Right renal cortex interstitium (tissue), 3 donors: Measurements from ENCODE around the gene SESN1. TPM values are rescaled to one million over a fixed set of nuclear protein-coding genes. Genes with fewer than 3 reads are reported as not detected.

ENCODE experiments used
- DNase-seq, 3 donors: peaks; one replicate each; pipeline ENCODE4 v3.0.0-alpha.2; 2013; ENCODE audit warnings: low read depth in 3 of 3, low spot score in 2 of 3
- polyA plus RNA-seq, 3 donors: library from polyadenylated mRNA; unstranded; fragments of 120-200 nt; gene quantifications; one replicate each; pipeline ENCODE4 v1.2.1, GENCODE V29; 2013; ENCODE audit not compliant: insufficient read length in 3 of 3

Gene SESN1
- polyA plus RNA-seq, 3 donors: 22.9 to 26.5 (median 26.2) TPM

DNA sequence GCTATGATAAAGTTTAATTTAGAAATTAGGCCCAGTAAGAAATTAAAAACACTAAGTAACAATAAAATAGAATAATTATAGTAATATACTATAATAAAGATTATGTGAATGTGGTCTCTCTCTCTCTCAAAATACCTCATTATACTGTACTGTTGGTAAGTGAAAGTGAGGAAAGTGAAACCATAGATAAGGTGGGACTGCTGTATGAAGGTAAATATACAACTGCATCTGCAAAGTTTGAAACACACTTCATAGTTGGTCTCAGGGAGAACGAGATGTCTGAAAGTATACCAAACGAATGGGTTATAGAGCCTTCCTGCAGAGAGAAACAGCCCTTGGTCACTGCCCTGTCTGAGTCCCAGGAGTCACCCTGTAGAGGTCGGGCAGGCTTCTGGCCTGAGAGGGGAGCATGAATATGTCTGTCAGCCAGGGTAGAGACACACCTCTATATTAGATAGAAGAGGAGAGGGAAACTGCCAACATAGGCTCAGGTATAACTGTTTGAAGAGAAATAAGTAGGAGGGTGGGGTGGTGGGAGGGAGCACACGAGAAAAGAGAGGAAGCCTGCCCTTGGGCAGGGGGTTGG is 31.8 kb downstream of the SESN1 start:
- no peak for DNase-seq

DNA sequence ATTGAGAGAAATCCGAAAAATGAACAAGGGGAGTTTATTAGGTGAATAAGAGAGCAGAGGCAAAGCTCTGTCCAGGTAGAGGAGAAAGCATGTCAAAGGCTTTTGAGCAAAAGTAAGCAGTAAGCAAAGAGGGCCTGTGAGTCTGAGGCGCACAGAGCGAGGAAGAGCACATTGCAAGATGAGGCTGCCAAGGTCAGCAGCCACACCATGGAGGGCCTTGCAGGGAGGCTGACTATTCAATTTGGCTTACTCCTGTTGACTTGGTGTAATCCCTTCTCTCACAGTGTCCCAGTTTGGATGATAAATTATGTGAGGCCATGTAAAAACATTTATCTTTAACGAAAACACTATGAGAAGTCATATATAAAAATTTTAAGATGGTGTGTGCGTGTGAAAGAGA is 32.4 kb downstream of the SESN1 start:
- no peak for DNase-seq

DNA sequence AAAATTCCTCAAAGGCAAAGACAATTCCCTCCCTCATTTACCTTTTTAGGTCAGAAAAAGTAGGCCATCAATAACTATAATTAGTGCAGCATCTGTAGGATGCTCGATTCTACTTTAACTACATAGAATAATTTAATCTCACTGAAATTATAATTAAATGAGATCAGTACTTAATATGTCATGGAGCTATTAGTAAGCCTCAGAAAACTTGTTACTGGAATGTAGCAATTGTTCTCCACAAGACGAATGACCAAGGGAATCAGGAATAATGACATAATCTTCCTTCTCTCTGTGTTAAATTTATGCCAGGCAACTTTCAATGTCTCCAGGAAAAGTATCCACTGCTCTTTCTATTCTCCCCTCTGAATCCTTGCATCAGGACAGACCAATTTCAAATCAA is 34.1 kb downstream of the SESN1 start:
- no peak for DNase-seq

DNA sequence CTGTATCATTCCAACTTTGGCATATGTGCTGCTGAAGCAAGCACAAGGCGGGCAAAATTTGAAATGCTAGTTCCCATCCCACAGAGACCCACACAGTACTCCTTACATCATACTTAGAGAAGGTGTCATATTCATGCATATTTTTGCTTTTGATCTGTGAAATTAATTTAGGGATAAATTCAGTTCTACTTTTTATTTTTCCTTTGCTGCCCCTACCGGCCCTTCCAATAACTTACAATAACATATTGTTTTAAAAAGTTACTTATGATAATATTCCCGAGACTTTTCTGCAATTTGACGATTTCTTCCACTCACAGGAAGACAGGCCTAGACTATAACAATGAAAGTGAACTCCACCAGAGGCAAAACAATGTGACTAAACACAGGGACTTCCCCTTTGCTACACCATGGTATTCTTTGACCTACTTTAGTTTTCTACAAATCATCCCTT is 35.0 kb downstream of the SESN1 start:
- no peak for DNase-seq

DNA sequence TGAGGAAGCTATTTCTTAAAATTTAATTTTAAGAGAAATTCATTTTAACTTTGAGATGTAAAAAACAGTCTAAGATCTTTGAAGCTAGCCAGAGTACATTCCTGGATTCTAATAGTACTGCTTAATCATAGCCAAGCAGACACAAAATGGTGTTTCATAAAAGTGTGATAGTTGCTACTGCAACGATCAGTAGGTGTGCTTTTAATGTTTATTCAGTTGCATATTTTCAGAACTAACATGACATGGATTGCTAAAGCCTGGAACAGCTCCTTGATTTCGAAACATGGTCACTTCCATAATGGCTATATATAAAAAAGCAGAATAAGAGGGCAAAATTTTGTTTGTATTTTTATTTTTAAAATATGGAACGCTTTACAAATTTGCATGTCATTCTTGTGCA is 35.5 kb downstream of the SESN1 start:
- no peak for DNase-seq

DNA sequence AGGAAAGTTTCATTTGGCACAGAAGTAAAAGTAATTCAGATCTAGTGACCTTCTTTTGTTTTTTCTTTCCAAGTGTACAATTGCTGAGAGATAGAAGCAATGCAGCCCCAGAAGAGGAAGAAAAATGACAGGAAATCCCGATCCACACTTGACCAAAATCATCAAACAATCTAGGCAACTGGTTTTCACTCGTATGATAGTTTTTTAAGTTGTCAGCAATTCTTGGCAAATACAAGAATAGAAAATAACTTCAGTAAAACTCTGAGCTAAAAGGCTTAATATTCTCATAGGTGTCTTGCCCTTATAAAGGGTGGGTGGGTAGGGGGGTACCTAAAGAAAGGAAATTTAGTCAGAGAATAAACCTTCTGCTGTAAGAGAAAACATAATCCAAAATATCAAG is 36.0 kb downstream of the SESN1 start:
- DNase-seq: no peak

DNA sequence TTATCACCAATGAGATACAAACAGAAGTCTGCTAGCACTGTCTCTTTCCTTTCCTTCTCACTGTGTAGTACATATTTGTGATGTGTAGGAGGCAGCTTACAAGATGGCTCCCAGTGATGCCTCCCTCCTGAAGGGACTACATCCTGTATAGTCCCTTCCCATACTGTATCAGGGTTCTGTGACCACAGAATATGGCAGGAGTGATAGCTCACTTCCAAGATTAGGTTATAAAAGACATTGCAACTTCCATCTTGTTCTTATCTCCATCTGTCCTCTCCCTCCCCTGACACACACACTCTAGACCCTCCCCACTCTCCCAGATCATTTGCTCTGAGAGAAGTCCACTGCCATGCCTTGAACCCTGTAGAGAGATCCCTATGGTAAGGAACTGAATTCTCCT is 38.0 kb downstream of the SESN1 start:
- DNase-seq: no peak

DNA sequence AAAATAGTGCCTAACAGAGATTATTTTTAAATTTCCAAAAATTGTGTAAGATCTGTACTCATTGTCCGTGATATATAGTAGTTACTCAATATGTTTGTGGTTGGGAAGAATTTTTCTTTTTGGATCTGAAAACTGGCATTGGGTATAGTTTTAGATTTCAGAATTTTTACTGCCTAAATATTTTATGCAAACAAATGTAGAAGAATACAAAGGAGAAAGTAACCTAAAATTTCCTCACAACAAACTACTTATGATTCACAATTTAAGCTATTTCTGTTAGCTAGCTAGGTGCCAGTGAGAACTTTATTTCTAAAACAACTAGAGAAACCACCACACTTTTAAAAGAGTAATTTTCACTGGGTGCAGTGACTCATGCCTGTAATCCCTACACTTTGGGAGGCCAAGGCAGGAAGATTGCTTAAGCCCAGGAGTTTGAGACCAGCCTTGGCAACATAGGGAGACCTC is 38.8 kb downstream of the SESN1 start:
- no peak for DNase-seq

DNA sequence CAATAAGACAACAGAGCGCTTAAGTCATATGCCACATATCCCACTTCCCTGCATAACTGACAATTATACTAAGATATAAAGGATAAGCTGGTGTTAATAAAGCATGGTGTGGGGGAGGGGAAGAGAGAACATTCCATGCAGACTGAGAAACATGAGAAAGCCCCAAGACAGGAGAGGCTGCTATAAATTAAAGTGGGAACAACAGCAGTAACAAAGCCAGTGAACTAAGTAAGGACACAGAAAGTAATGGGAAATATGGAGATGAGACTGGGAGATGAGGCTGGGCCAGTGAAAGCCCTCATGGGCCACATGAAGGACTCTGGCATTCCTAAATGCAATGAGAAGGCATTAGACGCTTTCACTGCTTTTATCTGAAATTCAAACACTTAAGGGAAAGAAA is 41.3 kb downstream of the SESN1 start:
- peak; percentile 31 to 59 (median 33) for DNase-seq

DNA sequence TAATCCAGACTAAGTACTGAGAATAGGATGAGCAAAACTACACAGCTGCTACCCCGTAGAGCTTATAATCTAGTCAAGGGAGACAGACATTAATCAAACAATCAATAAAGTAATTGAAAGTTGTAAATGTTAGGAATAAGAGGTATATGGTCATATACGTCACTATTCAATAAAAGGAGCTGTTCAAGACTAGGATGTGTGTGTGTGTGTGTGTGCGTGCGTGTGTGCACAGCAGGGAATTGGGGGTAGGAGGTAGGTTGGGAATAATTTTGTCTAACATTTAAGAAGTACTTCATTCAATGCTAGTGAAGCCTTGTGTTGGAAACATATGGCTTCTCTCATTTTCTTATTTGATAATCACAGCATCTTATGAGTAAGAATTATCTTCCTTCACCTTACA is 41.8 kb downstream of the SESN1 start:
- no peak for DNase-seq

DNA sequence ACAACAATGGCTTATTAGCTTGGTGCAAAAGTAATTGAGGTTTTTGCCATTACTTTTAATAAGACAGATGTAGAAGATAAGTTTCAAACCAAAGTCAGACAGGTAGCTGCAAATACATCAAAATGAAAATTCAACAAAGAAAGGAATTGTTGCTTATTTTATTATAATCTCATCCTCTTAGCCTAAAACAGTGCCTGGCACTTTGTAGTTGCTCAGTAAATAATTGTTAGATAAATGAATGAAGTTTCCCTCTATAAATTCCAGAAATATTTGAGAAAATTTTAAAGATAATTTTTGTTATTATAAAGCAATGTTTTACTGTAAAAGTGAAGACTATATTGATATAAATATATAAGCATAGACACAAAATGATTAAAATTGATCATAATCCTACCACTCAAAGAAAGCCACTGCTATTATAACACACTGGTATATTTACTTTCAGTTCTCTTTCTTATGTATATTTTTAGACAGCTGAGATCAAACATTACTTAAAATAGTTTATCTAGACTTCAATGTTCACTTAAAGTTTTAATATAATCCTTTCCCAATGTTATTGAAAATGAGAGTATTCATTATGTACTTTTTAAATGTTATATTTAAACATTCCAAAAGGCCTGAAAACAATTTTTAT is 42.5 kb downstream of the SESN1 start:
- DNase-seq: no peak

DNA sequence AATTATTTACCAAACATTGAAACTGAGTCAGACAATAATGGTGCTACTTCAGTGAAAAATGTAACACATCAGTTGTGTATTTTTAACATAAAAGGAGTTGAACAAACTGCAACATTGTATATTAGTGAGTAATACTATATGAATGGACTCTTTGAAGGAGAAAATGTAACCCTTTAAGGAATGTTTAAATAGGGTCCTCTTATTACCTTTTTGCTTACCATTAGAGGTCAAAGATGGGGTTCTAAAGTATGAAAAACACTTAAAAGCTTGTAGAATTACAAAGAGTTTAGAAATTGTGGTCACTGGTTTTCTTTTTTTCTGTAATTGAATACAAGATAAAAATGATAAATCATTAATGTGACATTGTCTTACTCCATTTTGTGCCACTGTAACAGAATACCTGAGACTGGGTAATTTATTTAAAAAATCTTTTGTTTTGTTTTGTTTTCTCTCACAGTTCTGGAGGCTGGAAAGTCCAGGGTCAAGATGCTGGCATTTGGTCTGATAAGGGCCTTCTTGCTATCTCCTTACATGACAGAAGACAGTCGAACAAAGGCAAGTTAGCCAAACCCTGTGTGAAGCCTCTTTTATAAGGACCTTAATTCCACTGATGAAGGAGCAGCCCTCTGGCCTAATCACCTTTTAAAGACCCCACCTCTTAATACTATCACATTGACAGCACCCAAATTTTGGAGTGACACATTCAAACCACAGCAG is 43.2 kb downstream of the SESN1 start:
- DNase-seq: no peak

DNA sequence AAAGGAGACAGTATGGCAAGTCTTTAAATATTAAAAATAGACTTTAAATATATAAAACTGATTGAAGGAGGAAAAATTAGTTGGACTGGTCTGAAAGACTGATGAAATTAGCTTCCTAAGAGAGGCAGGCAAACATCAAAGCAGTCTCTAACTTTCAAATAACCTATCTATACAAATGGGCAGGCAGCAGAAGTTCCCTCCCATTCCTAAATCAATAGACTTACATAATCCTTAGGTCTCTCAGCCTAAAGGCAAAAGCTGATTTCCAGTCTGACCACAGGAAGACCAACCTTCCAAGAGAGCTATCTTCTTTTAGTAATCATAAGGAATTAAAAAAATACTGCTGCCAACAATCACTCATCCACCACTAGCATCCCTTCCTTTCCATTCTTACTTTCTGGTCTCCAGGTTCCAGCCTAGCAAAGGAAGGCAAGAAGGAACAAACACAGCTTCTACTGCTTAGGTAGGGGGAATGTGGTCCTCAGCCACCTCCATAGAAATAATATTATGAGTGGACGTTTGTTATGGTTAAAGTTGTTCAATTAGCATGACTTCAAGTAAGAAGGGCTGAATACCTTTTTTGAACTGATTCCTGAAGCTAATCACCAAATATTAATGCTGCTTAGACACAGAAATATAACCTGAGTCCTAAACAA is 44.1 kb downstream of the SESN1 start:
- DNase-seq: no peak

DNA sequence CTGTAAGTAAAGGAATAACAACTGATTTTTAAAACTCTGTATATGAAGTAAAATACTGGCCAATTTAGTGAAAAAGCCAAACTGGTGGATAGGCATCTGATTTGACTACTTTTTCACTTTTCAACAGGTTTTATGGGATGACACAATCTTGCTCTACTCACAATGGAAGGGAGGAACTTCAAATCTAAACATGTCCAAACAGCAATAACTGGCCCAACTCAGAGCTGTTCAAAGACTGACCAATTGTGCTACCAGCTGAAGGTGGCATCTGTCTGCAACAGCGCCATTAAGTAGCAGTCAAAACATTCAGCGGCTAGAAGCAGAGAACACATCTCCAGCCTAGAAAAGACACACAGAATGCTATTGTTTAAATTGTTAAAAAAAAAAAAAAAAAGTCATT is 44.6 kb downstream of the SESN1 start:
- no peak for DNase-seq

DNA sequence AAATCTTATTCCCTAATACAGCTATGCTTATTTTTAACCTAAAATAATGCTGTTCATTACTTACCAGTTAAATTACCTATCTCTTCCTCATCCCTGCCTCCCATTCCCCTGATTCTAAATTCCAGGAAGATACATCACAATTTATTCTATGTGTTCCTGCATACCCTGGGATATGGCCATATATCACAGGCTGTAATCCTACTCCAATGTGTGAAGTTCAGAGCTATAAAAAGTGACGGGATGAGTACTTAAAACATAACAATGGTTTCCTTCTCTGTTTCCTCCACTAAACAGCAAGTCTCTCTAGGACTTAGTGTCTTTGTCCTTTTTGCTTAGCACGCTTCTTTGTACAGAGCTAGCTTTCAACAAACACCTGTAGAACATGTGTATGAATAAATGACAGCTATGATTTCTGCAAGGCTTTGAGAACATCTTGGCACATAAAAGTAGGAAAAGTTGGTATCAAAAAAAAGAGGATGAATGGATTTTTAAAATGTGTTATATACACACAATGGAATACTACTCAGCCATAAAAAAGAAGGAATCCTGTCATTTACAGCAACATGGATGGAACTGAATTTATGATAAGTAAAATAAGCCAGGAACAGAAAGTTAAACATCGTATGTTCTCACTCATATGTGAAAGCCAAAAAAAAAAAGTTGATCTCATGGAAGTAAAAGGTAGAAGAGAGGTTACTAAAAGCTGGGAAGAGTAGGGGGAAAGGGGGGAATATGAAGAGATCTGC is 45.8 kb downstream of the SESN1 start:
- no peak for DNase-seq

DNA sequence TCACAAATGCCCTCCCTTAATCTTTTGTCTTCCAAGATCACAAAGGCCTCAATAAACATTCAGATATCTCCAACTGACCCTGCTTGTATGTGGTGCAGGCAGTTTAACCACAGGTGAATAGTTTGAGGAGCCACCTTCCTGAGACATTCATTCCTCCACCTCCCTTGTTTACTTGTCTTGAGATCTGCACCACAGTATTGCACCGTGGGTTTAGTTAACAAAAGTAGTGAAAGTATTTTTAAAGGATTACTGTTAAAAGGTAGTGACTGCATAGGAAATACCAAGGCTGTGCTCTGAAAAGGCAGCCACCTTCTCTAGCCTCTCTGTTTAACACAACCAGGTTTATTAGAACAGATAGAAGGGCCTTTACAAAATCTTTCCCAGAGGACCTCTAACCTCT is 46.5 kb downstream of the SESN1 start:
- DNase-seq: no peak

DNA sequence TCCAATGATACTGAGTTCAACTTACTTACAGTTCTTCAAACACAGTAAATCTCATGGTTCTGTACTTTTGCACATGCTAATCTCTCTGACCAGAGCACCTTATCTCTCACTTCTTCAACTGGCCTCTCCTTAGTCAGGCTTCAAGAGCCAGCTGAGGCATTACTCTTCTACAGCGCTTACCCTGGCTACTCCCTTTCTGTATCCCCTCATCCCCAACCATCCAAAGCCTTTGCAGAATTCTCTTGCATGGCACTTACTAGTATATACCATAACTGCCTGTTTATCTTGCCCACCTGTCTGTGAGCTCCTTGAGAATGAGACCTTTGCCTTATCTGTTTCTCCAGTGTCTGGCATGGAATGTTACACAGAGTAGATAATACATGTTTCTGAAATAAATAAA is 49.2 kb downstream of the SESN1 start:
- no peak for DNase-seq

DNA sequence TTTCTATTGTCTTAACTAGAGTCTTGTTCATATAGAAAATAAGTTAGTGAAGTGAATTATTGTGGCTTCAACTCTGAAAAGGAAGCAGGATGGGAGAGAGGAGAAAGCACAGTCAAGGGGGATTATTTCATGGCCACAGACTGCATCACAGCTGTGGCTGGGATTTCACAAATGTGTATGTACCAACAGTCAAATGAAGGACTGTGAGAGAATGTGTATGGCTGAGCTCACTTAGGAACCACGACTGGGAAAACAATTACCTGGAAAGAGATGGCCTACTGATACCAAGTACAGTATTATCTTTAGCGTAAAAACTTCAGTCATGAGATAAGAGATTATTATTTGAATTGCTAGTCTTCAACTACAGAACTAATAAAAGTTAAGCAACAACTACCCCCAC is 54.9 kb downstream of the SESN1 start:
- no peak for DNase-seq

DNA sequence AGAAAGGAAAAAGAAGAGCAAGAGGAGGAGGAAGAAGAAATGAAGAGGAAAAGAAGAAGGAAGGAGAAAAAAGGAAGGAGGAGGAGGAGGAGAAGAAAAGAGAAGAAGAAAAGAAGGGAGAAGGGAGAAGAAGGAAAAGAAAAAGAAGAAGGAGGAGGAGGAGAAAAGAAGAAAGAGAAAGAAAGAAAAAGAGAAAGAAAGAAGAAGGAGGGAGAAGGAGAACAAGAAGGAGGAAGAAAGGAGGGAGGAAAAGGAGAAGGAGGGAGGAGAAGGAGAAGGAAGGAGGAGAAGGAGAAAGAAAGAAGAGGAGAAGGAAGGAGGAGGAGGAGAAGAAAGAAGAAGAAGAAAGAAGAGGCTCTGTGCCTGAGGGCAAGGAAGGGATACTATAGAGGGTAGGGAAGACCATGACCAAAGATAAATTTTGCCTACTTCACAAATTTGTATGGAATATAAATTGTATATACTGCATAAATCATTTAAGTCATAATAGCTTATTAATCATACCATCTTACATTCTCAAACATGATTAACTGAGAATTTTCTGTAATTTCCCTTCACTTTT is 55.7 kb downstream of the SESN1 start:
- DNase-seq: no peak

DNA sequence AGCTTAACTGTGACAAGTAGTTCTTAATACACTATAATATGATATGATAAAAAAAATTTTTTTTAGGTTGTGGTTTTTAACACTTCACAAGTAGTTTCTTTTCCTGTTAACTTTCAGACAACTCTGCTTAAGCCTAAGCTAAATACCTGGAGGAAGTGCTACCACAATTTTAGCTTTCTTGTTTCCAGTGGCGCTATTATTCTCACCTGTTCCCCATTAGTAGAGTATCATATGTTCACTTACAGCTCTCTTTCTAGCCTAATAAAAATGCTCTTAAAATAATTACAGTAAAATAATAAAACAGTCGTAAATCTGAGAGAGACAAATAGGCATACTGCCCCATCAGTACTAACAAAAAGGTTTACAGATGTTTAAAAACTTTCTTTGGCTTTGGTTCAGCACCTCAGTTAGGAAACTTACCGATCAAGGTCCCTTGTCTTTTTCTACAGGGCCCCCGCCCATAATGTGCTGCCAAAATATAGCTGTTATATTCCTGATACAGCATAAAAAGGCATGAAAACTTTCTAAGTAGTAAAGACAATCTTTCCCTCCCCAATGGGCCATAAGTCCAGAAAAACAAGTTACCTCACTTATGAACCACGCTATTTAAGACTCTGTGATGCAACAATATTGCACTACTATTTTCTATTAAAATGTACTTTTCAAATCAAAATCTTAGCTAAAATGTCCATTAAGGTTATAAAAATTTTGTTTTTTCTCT is 57.9 kb downstream of the SESN1 start:
- DNase-seq: no peak
